Brain microvascular endothelial cell (primary cell): ENCODE measurements around the gene MESP2.
A peak's percentile ranks its signal among the peaks of the same experiment; 100 is the strongest.

Experiments
- DNase-seq: peaks from one replicate; pipeline ENCODE4 v3.0.0-alpha.2; 2020
- H3K27ac ChIP-seq: fragments of 250-450 bp; sonication (Bioruptor Pico); 2 replicates; pipeline ENCODE4 v1.5.1; 2020; ENCODE audit warnings: mild to moderate bottlenecking, moderate library complexity
- H3K27me3 ChIP-seq: fragments of 250-450 bp; sonication (Bioruptor Pico); replicated peaks from 2 replicates; pipeline ENCODE4 v1.5.1; 2020; ENCODE audit warnings: mild to moderate bottlenecking
- H3K36me3 ChIP-seq: fragments of 250-450 bp; sonication (Bioruptor Pico); replicated peaks from 2 replicates; pipeline ENCODE4 v1.5.1; 2020; ENCODE audit warnings: mild to moderate bottlenecking
- H3K4me3 ChIP-seq: 2 replicates; pipeline ENCODE4 v1.5.1; 2011; ENCODE audit warnings: low read depth, mild to moderate bottlenecking, control low read depth, low read length, moderate library complexity
- in situ Hi-C: cut with HindIII; loops from 2 replicates; pipeline ENCODE4 v1.10.0; 2017; ENCODE audit warnings: low sequenced_read_pairs, low pct_ligation_motif_present
- TF ChIP-seq, protein P1 (sequence below): IDR thresholded peaks from 2 replicates; pipeline ENCODE4 v1.5.1; 2011; ENCODE audit warnings: low read depth, mild to moderate bottlenecking, moderate library complexity, low read length, control low read depth, inconsistent platforms; ENCODE audit errors: missing control alignments

Gene MESP2

DNA sequence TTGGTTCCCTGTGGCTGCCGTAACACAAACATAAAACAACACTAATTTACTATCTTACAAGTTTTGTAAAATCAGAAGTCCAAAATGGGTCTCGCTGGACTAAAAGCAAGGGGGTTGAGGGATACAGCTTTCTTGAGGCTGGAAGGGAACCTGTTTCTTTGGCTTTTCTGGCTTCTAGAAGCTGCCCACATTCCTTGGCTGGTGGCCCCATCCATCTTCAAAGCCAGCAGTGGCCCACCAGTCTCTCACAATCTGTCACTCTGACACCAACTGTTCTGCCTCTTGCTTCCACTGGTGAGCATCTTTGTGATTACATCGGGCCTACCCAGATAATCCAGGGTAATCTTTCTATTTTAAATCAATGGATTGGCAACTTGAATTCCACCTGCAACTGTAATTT is 39.6 kb downstream of the MESP2 start:
- TF ChIP-seq, protein P1, sequence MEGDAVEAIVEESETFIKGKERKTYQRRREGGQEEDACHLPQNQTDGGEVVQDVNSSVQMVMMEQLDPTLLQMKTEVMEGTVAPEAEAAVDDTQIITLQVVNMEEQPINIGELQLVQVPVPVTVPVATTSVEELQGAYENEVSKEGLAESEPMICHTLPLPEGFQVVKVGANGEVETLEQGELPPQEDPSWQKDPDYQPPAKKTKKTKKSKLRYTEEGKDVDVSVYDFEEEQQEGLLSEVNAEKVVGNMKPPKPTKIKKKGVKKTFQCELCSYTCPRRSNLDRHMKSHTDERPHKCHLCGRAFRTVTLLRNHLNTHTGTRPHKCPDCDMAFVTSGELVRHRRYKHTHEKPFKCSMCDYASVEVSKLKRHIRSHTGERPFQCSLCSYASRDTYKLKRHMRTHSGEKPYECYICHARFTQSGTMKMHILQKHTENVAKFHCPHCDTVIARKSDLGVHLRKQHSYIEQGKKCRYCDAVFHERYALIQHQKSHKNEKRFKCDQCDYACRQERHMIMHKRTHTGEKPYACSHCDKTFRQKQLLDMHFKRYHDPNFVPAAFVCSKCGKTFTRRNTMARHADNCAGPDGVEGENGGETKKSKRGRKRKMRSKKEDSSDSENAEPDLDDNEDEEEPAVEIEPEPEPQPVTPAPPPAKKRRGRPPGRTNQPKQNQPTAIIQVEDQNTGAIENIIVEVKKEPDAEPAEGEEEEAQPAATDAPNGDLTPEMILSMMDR, result no peak
- H3K27ac ChIP-seq, result no peak overlapping the region
- no peak overlapping the region for H3K4me3 ChIP-seq
- no peak for DNase-seq
- no peaks in the 10 kb centered on the region for H3K36me3 ChIP-seq
- H3K27me3 ChIP-seq, result no peaks in the 10 kb centered on the region
- in situ Hi-C loops, result no loop called here

DNA sequence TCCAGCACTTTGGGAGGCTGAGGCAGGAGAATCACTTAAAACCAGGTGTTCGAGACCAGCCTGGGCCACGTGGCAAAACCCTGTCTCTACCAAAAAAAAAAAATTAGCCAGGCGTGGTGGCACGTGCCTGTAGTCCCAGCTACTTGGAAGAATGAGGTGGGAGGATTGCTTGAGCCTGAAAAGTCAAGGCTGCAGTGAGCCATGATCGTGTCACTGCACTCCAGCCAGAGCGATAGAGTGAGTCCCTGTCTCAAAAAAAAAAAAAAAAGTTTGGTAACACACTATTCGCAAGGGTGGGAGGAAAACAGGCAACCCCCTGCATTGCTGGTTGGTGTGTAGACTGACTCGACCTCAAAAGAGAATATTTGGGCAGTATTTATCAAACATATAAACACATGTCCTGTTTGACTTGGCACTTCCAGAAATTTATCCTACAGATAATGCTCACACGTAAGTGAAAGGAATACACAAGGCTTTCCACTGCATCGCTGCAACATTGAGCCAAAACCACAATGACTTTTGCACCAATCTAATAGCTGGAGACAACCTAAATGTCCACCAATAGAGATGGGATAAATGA is 41.7 kb downstream of the MESP2 start:
- TF ChIP-seq, protein P1, result no peak
- Histone ChIP-seq H3K27ac (no peak overlapping the region), H3K36me3 (no peaks in the 10 kb centered on the region), H3K4me3 (no peak overlapping the region), H3K27me3 (no peaks in the 10 kb centered on the region)
- in situ Hi-C loops, result no loop called here
- peak; percentile 31 for DNase-seq

DNA sequence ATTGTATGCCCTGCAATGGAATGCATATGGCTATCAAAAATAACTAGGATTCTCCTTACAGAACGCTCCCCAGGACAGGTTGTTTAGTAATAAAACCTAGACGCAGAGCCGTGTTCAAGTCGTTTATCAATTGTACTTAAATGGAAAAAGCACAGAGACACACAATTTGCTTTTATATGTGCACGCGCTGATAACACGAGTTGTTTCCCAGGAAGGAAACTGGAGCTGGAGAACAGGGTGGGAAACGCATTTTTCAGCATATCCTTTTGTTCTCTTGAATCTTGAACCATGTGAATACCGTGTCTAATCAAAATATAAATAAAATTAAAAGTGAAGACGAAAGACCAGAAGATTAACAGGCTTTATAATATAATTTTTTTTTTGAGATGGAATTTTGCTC is 42.2 kb downstream of the MESP2 start:
- Histone ChIP-seq H3K27me3 (no peaks in the 10 kb centered on the region), H3K27ac (no peak overlapping the region), H3K36me3 (no peaks in the 10 kb centered on the region), H3K4me3 (no peak overlapping the region)
- in situ Hi-C loops, result no loop called here
- no peak for DNase-seq
- TF ChIP-seq, protein P1, result no peak

DNA sequence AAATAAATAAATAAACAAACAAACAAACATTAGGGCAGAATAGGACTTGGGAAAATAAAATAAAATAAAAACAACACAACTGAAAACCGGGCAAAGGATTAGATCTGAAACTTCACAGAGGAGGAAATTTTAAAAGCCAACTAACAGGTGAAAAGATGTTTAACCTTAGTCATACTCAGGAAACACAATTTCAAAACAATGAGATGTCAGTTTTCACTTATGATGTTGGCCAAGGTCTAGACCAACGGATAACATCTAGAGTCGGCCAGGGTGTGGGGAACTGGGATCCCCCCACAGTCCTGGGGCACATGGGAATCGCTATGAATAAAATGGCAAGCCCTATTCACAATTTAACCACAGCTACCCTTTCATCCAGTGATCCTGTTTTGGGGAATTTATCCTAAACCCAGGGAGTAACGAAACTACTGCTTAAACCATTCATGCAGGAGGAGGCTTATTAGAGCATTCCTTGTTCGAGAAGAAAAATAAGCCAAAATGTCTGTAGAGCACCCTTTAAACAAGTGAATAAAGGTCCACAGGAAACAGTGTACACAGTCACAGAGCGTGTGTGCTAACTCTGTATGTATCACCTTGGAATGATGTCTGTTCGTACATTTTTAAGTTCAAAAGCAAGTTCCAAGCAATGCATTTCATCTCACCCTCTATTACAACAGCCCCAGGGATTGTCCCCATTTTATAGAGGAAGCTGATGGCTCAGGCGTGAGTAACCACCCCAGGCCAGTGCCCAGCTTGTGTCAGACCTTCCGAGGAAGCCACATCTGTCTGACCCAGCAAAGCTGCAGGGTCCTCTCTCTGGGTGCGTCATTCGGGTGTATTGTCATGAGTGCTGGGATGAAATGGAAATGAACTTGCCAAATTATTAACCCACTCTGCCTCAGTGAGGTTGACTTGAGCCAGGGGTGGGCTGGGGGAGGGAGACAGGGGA is 44.8 kb downstream of the MESP2 start:
- peak; percentile 37 for DNase-seq
- in situ Hi-C loops, result no loop called here
- Histone ChIP-seq H3K4me3 (no peak overlapping the region), H3K27ac (no peak overlapping the region), H3K27me3 (no peaks in the 10 kb centered on the region), H3K36me3 (no peaks in the 10 kb centered on the region)
- TF ChIP-seq, protein P1, result no peak

DNA sequence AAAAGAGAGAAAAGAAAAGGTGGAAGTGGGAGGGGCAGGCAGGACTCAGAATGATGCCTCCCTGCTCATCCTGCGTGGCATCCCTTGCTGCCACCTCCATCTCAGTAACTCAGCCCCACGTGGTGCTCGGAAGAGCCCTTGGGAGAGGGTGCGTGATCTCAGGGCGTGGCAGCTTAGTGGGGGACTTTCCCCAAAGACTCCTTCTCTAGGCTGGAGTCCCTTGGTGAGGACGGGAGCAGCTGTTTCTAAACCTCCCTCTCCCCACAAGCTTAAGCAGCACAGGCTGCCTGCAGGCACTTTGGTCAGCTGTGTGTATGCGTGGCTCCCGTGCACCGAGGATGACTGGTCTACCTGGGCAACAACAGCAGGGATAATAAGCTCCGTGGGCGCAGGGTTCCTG is 45.9 kb downstream of the MESP2 start:
- H3K36me3 ChIP-seq, result no peaks in the 10 kb centered on the region
- TF ChIP-seq, protein P1, result no peak
- no peak overlapping the region for H3K27ac ChIP-seq
- no peak for DNase-seq
- in situ Hi-C loops, result no loop called here
- H3K27me3 ChIP-seq, result no peaks in the 10 kb centered on the region
- no peak overlapping the region for H3K4me3 ChIP-seq

DNA sequence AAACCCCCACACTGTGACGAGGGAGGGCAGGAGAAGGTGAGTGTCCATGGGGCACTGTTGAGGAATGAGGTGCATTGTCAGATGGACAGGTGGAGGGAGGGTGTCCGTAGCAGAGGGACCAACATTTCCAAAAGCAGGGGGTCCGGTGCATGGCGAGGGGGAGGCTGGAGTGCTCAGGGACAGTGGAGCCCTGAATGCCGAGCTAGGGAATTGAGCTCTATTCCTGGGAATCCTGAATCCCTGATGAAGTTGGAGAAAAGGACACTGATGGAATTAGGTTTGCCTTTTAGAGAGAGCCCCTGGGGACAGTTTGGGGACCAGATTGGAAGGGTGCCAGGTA is 46.4 kb downstream of the MESP2 start:
- H3K36me3 ChIP-seq, result no peaks in the 10 kb centered on the region
- H3K27me3 ChIP-seq, result no peaks in the 10 kb centered on the region
- H3K4me3 ChIP-seq, result no peak overlapping the region
- H3K27ac ChIP-seq, result no peak overlapping the region
- TF ChIP-seq, protein P1, result no peak
- DNase-seq, result no peak
- in situ Hi-C loops, result no loop called here
